ENCODE measurements around the gene CHD9. TPM values are rescaled to one million over a fixed set of nuclear protein-coding genes. Genes with fewer than 3 reads are reported as not detected.
"Not testable (repeated sequence)": the region's sequence is repeated elsewhere in the genome, so short reads cannot be mapped to it uniquely, and the experiment has no call there.

The CHD9 gene
- total RNA-seq, 1 donor from 2014 or later = 49.2 TPM

DNA sequence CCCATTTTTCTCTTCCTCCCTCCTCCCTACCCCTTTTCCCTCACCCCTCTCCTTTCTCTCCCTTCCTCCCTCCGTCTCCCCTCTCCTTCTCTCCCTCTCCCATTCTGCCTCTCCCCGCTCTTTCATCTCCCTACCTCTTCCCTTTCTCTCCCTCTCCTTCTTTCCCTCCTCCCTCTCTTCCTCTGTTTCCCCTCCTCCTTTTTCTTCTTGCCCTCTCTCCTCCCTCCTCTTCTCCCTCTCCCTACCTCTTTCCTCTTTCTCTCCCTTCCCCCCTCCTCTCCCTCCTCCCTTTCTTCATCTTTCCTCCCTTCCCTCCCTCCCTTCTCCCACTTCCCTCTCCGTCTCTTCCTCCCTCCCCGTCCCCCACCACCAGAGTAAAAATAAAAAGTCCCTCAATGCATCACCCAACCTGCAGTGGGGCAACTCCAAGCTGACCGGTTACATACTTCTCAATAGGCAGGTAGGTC lies 12.5 kb upstream of the CHD9 start:
- peaks cover 23% of the 10 kb centered on the region for H3K4me1 Mint-ChIP-seq (ENCODE audit: unreplicated experiment)
- no peak overlapping the region for H3K4me3 Mint-ChIP-seq (ENCODE audit: unreplicated experiment)
- DNase-seq (ENCODE audit: low spot score) = no peak
- TF ChIP-seq CTCF (IDR thresholded peaks at IDR 0.05; ENCODE audit: unreplicated experiment) = no peak
- H3K36me3 Mint-ChIP-seq (ENCODE audit: low read depth, unreplicated experiment) = peaks cover 12% of the 10 kb centered on the region
- no peak overlapping the region for H3K27ac Mint-ChIP-seq (ENCODE audit: unreplicated experiment)
- no peaks in the 10 kb centered on the region for H3K9me3 Mint-ChIP-seq (ENCODE audit: unreplicated experiment)
- H3K27me3 Mint-ChIP-seq (ENCODE audit: unreplicated experiment) = peaks cover 12% of the 10 kb centered on the region

DNA sequence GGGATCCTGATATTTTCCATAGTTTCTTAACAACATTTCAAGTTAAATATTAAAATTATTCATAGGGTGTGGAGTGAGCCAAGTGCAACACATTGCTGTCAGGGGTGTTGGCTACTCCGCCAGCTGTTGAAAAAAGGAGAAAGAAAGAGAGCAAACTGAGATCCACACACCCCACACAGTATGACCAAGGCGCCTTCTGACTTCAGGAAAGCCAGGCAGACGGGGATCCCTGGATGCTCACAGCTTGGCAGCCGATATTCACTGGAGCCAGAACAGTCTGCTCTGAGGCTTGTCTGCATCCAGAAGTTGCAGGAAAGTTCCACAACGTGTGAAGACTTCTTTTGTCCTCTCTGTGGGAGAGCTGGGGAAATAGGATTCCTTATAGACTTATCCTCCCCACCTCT lies 11.4 kb upstream of the CHD9 start:
- no peak overlapping the region for H3K27ac Mint-ChIP-seq (ENCODE audit: unreplicated experiment)
- DNase-seq (ENCODE audit: low spot score) = no peak
- TF ChIP-seq CTCF (IDR thresholded peaks at IDR 0.05; ENCODE audit: unreplicated experiment) = no peak
- H3K4me3 Mint-ChIP-seq (ENCODE audit: unreplicated experiment) = no peak overlapping the region
- H3K9me3 Mint-ChIP-seq (ENCODE audit: unreplicated experiment) = no peaks in the 10 kb centered on the region
- peaks cover 23% of the 10 kb centered on the region for H3K4me1 Mint-ChIP-seq (ENCODE audit: unreplicated experiment)
- peaks cover 12% of the 10 kb centered on the region for H3K27me3 Mint-ChIP-seq (ENCODE audit: unreplicated experiment)
- H3K36me3 Mint-ChIP-seq (ENCODE audit: low read depth, unreplicated experiment) = peaks cover 16% of the 10 kb centered on the region

- DNase-seq (ENCODE audit: low spot score) = no peak
- Mint-ChIP-seq H3K4me1 (ENCODE audit: unreplicated experiment) (peaks cover 23% of the 10 kb centered on the region), H3K27me3 (ENCODE audit: unreplicated experiment) (peaks cover 10% of the 10 kb centered on the region), H3K36me3 (ENCODE audit: low read depth, unreplicated experiment) (peaks cover 16% of the 10 kb centered on the region), H3K27ac (ENCODE audit: unreplicated experiment) (peak overlapping the region; percentile 30), H3K9me3 (ENCODE audit: unreplicated experiment) (no peaks in the 10 kb centered on the region), H3K4me3 (ENCODE audit: unreplicated experiment) (peak overlapping the region; percentile 25)
- TF ChIP-seq CTCF (IDR thresholded peaks at IDR 0.05; ENCODE audit: unreplicated experiment) = no peak
Measured at GRCh38 chr16:53043986-53044601, 10.7 kb upstream of the CHD9 start.

GRCh38 chr16:53045341-53046220 lies 9.2 kb upstream of the CHD9 start:
- Mint-ChIP-seq H3K36me3 (ENCODE audit: low read depth, unreplicated experiment) (peaks cover 16% of the 10 kb centered on the region), H3K4me1 (ENCODE audit: unreplicated experiment) (peaks cover 22% of the 10 kb centered on the region)
- TF ChIP-seq CTCF (IDR thresholded peaks at IDR 0.05; ENCODE audit: unreplicated experiment) = no peak

DNA sequence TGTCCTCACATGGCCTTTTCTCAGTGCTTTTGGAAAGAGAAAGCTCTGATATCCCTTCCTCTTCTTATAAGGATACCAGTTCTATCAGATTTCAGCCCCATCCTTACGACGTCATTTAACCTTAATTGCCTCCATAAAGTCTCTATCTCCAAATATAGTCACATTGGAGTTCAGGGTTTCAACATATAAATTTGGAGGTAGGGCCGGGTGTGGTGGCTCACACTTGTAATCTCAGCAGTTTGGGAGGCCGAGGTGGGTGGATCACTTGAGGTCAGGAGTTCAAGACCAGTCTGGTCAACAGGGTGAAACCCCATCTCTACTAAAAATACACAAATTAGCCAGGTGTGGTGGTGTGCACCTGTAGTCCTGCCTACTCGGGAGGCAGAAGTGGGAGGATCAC lies 7.3 kb upstream of the CHD9 start:
- Mint-ChIP-seq H3K4me1 (ENCODE audit: unreplicated experiment) (peaks cover 19% of the 10 kb centered on the region), H3K27me3 (ENCODE audit: unreplicated experiment) (peaks cover 11% of the 10 kb centered on the region), H3K36me3 (ENCODE audit: low read depth, unreplicated experiment) (peaks cover 16% of the 10 kb centered on the region)
- H3K27ac Mint-ChIP-seq (ENCODE audit: unreplicated experiment); H3K4me3 Mint-ChIP-seq (ENCODE audit: unreplicated experiment); H3K9me3 Mint-ChIP-seq (ENCODE audit: unreplicated experiment); DNase-seq (ENCODE audit: low spot score): not testable (repeated sequence)

More at GRCh38 chr16:53045341-53046220, 9.2 kb upstream of the CHD9 start:
- DNase-seq (ENCODE audit: low spot score) = no peak
- Mint-ChIP-seq H3K9me3 (ENCODE audit: unreplicated experiment) (no peaks in the 10 kb centered on the region), H3K4me3 (ENCODE audit: unreplicated experiment) (no peak overlapping the region), H3K27ac (ENCODE audit: unreplicated experiment) (no peak overlapping the region), H3K27me3 (ENCODE audit: unreplicated experiment) (peaks cover 11% of the 10 kb centered on the region)

All from endothelial cell (in vitro differentiated cells).